Measurements from ENCODE around the gene SMARCA2. TPM values are rescaled to one million over a fixed set of nuclear protein-coding genes. Genes with fewer than 3 reads are reported as not detected.

SMARCA2 gene
- total and polyA plus RNA-seq, 9 of the 15 experiments (the other 6 are each of a cell fraction or from before 2014, with no cell fraction given): 8.0 to 34.8 (median 25.5) TPM

DNA sequence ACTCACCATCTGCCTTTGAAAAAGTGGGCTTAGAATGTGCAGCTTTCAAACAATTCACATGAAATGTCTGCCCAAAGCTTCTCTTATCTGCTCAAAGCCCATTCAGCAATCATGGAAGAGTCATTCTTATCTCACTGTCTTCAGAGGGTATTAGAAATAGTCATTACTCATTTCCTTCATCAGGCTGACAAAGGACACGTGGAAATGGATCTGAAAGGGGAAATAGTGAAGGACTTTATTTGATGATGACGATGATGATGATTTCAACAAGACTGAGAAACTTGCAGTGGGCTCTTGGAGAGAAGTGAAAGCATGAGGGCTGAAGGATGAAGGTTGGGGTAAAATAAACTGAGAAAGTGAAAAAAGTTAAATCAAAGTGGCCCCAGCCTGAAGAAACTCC lies 194.3 kb downstream of the SMARCA2 start (continued):
- TF ChIP-seq MECOM (CRISPR knock-in tag; IDR thresholded peaks at IDR 0.05): peak; percentile 65; the same call in 1 of the 2 replicates
- TF ChIP-seq ARID1B (IDR thresholded peaks at IDR 0.05): peak; percentile 51; the same call in 1 of the 2 replicates
- TF ChIP-seq, protein P1, sequence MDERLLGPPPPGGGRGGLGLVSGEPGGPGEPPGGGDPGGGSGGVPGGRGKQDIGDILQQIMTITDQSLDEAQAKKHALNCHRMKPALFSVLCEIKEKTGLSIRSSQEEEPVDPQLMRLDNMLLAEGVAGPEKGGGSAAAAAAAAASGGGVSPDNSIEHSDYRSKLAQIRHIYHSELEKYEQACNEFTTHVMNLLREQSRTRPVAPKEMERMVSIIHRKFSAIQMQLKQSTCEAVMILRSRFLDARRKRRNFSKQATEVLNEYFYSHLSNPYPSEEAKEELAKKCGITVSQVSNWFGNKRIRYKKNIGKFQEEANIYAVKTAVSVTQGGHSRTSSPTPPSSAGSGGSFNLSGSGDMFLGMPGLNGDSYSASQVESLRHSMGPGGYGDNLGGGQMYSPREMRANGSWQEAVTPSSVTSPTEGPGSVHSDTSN (CRISPR knock-in tag; IDR thresholded peaks at IDR 0.05; ENCODE audit: low read depth): no peak
- TF ChIP-seq, protein P1 (tag; conservative IDR thresholded peaks at IDR 0.05; ENCODE audit: low read depth): peak; percentile 84
- TF ChIP-seq TEAD4 (IDR thresholded peaks at IDR 0.05; ENCODE audit: low read length): peak; percentile 63; the same call in 1 of the 2 replicates
- no peak for TF ChIP-seq TEAD4 (CRISPR knock-in tag; IDR thresholded peaks at IDR 0.05; ENCODE audit: borderline replicate concordance)
- no peak for TF ChIP-seq RBM17 (IDR thresholded peaks at IDR 0.05; ENCODE audit: borderline replicate concordance, low read depth, low read length)
- no peak for TF ChIP-seq DMBX1 (CRISPR knock-in tag; IDR thresholded peaks at IDR 0.05; ENCODE audit: borderline replicate concordance)

DNA sequence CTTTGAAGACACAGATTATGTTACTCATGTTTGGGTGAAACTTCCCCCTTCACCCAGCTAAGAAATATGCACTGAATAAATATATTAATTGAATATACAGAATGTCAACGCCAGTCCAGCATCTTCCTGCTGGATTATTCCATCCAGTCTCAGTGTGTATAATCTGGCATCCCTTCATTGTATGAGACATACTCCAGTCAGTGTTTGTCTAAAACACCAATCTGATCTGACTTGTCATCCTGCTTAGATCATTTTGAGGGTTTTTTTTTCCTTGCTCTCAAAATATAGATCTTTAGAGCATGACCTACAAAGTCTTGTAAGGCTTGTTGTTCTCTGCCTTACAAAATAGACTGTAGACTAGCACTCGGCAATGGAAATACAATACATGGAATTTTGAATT lies 195.1 kb downstream of the SMARCA2 start:
- Histone ChIP-seq H3K4me3 (no peak overlapping the region), H3K27me3 (ENCODE audit: control insufficient read depth in 2 of 2, insufficient read depth in 2 of 2, low read length in 2 of 2) (no peaks in the 10 kb centered on the region), H3K9ac (ENCODE audit: insufficient read depth in 1 of 2, low read depth in 2 of 2, low read length in 2 of 2) (no peak overlapping the region), H4K20me1 (replicated peaks; ENCODE audit: control insufficient read depth, insufficient read depth, low read length) (no peaks in the 10 kb centered on the region), H3K9me1 (ENCODE audit: control insufficient read depth, insufficient read depth, low read length) (no peaks in the 10 kb centered on the region), H3K4me2 (ENCODE audit: insufficient read depth, low read length) (no peak overlapping the region), H2AFZ (ENCODE audit: low read depth, low read length) (no peak overlapping the region), H3K79me2 (ENCODE audit: control insufficient read depth, insufficient read depth, low read length) (no peaks in the 10 kb centered on the region), H3K36me3 (ENCODE audit: control insufficient read depth, insufficient read depth, low read length) (no peaks in the 10 kb centered on the region), H3K9me3 (replicated peaks; ENCODE audit: control insufficient read depth, insufficient read depth, low read depth, low read length) (no peaks in the 10 kb centered on the region), H3K4me1 (replicated peaks in 1 of 2; ENCODE audit: control insufficient read depth in 2 of 2, insufficient read depth in 2 of 2, low read length in 2 of 2) (peaks cover 0 to 7% of the 10 kb centered on the region in 2 experiments; a peak in 2 of 5 replicates), H3K27ac (ENCODE audit: extremely low read depth, low read depth, low read length) (no peak overlapping the region)
- CTCF ChIA-PET (ENCODE audit: low intra/inter-chr PET ratio): no interaction called here
- no peak for DNase-seq (ENCODE audit: extremely low read depth in 1 of 4, low spot score in 3 of 4)
- BruUV-seq (replicated peaks): no TSS peak
- no peak for ATAC-seq
- WGBS (ENCODE audit: insufficient coverage, low coverage, missing lambda C conversion rate): 0% methylated on average over 2 of the region's 2 CpGs
- no peak for FAIRE-seq
- in situ Hi-C loops (cut with MboI) (no loop called here), intact Hi-C loops (cut with micrococcal nuclease) (no loop called here)
- POLR2A ChIA-PET: no interaction called here
- TF ChIP-seq IFI16 (CRISPR knock-in tag; IDR thresholded peaks at IDR 0.05) (no peak), YBX1 (IDR thresholded peaks at IDR 0.05) (no peak), TBP (optimal IDR thresholded peaks at IDR 0.05; ENCODE audit: low read depth, low read length) (no peak), ZNF561 (CRISPR knock-in tag; conservative IDR thresholded peaks at IDR 0.05) (no peak), RBM17 (IDR thresholded peaks at IDR 0.05; ENCODE audit: borderline replicate concordance, low read depth, low read length) (no peak), RB1 (IDR thresholded peaks at IDR 0.05; ENCODE audit: low read depth) (no peak)
- TF ChIP-seq, protein P2, sequence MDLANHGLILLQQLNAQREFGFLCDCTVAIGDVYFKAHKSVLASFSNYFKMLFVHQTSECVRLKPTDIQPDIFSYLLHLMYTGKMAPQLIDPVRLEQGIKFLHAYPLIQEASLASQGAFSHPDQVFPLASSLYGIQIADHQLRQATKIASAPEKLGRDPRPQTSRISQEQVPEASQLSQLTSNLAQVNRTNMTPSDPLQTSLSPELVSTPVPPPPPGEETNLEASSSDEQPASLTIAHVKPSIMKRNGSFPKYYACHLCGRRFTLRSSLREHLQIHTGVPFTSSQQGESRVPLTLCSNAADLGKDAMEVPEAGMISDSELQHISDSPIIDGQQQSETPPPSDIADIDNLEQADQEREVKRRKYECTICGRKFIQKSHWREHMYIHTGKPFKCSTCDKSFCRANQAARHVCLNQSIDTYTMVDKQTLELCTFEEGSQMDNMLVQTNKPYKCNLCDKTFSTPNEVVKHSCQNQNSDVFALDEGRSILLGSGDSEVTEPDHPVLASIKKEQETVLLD (IDR thresholded peaks at IDR 0.05): no peak
- TF ChIP-seq, protein P3, sequence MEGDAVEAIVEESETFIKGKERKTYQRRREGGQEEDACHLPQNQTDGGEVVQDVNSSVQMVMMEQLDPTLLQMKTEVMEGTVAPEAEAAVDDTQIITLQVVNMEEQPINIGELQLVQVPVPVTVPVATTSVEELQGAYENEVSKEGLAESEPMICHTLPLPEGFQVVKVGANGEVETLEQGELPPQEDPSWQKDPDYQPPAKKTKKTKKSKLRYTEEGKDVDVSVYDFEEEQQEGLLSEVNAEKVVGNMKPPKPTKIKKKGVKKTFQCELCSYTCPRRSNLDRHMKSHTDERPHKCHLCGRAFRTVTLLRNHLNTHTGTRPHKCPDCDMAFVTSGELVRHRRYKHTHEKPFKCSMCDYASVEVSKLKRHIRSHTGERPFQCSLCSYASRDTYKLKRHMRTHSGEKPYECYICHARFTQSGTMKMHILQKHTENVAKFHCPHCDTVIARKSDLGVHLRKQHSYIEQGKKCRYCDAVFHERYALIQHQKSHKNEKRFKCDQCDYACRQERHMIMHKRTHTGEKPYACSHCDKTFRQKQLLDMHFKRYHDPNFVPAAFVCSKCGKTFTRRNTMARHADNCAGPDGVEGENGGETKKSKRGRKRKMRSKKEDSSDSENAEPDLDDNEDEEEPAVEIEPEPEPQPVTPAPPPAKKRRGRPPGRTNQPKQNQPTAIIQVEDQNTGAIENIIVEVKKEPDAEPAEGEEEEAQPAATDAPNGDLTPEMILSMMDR (IDR thresholded peaks at IDR 0.05 in 2 of 3, conservative IDR thresholded peaks at IDR 0.05 in 1 of 3; ENCODE audit: insufficient read depth in 2 of 3, low read depth in 1 of 3, low read length in 3 of 3): no peak

Measured in K562 (cell line).